ENCODE data around the gene FTCD. TPM values are rescaled to one million over a fixed set of nuclear protein-coding genes. Genes with fewer than 3 reads are reported as not detected.

Gene FTCD
- total RNA-seq, 6 experiments from 2014 or later = 141 to 668 (median 417) TPM

DNA sequence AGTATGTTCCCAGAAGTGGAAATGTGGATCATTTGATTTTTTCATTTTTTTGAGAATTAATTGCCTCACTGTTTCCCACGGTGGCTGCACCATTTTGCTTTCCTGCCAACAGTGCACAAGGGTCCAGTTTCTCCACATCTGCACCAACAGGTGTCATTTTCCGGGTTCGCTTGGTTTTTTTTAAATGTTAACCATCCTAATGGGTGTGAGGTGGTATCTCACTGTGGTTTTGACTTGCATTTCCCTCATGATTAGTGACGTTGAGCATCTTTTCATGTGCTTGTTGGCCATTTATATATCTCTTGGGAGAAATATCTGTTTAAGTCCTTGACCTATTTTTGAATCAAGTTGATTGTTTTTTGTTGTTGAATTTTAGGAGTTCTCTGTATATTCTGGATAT, 54.5 kb downstream of the FTCD start:
- 77% methylated on average over 4 of the region's 4 CpGs for WGBS (ENCODE audit: insufficient coverage, low coverage, low lambda C conversion rate, missing lambda C conversion rate)
- H3K27me3 ChIP-seq = peaks cover 3 to 8% of the 10 kb centered on the region in 2 donors
- H3K9me3 ChIP-seq = peaks cover 0 to 5% (median 0%) of the 10 kb centered on the region in 4 donors
- intact Hi-C loops (cut with DNase I) = no loop called here
- ATAC-seq (no peak), DNase-seq (no peak)
- no peak overlapping the region for H3K27ac ChIP-seq
- H3K36me3 ChIP-seq = no peaks in the 10 kb centered on the region
- TF ChIP-seq POLR2A (IDR thresholded peaks at IDR 0.05) = no peak
- TF ChIP-seq, protein P1, sequence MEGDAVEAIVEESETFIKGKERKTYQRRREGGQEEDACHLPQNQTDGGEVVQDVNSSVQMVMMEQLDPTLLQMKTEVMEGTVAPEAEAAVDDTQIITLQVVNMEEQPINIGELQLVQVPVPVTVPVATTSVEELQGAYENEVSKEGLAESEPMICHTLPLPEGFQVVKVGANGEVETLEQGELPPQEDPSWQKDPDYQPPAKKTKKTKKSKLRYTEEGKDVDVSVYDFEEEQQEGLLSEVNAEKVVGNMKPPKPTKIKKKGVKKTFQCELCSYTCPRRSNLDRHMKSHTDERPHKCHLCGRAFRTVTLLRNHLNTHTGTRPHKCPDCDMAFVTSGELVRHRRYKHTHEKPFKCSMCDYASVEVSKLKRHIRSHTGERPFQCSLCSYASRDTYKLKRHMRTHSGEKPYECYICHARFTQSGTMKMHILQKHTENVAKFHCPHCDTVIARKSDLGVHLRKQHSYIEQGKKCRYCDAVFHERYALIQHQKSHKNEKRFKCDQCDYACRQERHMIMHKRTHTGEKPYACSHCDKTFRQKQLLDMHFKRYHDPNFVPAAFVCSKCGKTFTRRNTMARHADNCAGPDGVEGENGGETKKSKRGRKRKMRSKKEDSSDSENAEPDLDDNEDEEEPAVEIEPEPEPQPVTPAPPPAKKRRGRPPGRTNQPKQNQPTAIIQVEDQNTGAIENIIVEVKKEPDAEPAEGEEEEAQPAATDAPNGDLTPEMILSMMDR (IDR thresholded peaks at IDR 0.05) = no peak
- H3K4me1 ChIP-seq = no peaks in the 10 kb centered on the region
- H3K4me3 ChIP-seq = no peak overlapping the region

DNA sequence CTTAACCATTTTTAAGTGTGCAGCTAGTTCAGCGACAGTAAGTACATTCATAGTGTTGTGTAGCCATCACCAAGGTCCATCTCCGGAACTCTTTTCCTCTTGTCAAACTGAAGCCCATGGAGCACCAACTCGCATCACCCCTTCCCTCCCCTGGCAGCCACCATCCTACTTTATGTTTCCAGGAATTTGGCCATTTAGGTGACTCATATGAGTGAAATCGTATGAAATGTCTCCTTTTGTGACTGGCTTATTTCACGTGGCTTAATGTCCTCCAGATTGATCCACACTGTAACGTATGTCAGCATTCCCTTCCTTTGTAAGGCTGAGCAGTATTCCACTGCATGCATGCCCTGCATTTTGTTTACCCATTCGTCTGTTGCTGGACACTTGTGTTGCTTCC, 55.0 kb downstream of the FTCD start:
- intact Hi-C loops (cut with DNase I) = no loop called here
- TF ChIP-seq, protein P1 (IDR thresholded peaks at IDR 0.05) = no peak
- TF ChIP-seq POLR2A (IDR thresholded peaks at IDR 0.05) = no peak
- Histone ChIP-seq H3K4me3 (no peak overlapping the region), H3K4me1 (no peaks in the 10 kb centered on the region), H3K9me3 (peaks cover 0 to 5% (median 0%) of the 10 kb centered on the region in 4 donors), H3K36me3 (no peaks in the 10 kb centered on the region), H3K27me3 (peaks cover 3 to 8% of the 10 kb centered on the region in 2 donors), H3K27ac (no peak overlapping the region)
- 39% methylated on average over 7 of the region's 7 CpGs for WGBS (ENCODE audit: insufficient coverage, low coverage, low lambda C conversion rate, missing lambda C conversion rate)
- ATAC-seq (no peak), DNase-seq (no peak)

DNA sequence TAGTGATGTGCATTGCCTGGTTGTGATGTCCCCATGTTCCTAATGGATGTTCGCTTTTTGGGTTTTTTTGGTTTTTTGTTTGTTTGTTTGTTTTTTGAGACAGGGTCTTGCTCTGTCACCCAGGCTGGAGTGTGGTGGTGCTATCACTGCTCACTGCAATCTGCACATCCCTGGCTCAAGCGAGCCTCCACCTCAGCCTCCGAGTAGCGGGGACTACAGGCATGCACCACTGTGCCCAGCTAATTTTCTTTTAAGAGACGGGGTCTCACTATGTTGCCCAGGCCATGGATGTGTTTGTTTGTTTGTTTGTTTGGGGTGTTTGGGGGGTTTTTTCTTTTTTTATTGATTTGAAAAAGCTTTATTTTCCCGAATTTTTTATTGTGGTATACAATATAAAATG, 55.4 kb downstream of the FTCD start:
- intact Hi-C loops (cut with DNase I) = no loop called here
- DNase-seq (no peak), ATAC-seq (no peak)
- 73% methylated on average over 4 of the region's 6 CpGs for WGBS (ENCODE audit: insufficient coverage, low coverage, low lambda C conversion rate, missing lambda C conversion rate)
- Histone ChIP-seq H3K4me1 (no peaks in the 10 kb centered on the region), H3K4me3 (no peak overlapping the region), H3K27ac (no peak overlapping the region), H3K9me3 (peaks cover 0 to 5% (median 0%) of the 10 kb centered on the region in 4 donors), H3K27me3 (peaks cover 3 to 8% of the 10 kb centered on the region in 2 donors), H3K36me3 (no peaks in the 10 kb centered on the region)
- TF ChIP-seq POLR2A (IDR thresholded peaks at IDR 0.05) = no peak
- TF ChIP-seq, protein P1 (IDR thresholded peaks at IDR 0.05) = no peak

DNA sequence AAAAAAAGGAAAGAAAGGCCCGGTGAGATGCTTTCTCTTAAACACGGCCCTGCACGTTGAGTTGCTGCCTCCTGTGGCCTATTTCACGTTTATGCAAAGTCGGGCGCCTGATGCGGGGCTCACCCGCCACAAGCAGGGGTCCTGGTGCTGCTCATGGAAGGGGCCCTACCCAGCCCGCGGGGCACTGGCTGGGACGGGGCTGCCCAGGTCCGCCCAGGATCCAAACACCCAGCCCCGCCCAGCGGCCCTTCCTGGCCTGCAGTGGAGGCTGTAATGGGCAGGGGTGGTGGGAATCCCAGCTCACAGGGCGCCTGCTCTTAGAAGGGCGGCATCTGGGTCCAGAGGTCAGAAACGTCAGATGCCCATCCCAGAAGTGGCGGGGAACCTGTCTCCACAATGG, 55.9 kb downstream of the FTCD start:
- Histone ChIP-seq H3K4me3 (peak overlapping the region in 2 of 3 donors; percentile 11 to 48), H3K36me3 (no peaks in the 10 kb centered on the region), H3K9me3 (peaks cover 0 to 5% (median 0%) of the 10 kb centered on the region in 4 donors), H3K4me1 (no peaks in the 10 kb centered on the region), H3K27me3 (peaks cover 3 to 8% of the 10 kb centered on the region in 2 donors), H3K27ac (no peak overlapping the region)
- DNase-seq = peak in 2 of 3 donors; percentile 21 to 56
- intact Hi-C loops (cut with DNase I) = no loop called here
- WGBS (ENCODE audit: insufficient coverage, low coverage, low lambda C conversion rate, missing lambda C conversion rate) = 10% methylated on average over 5 of the region's 18 CpGs
- ATAC-seq = peak in 2 of 4 donors; percentile 7 to 26
- TF ChIP-seq, protein P1 (IDR thresholded peaks at IDR 0.05) = no peak
- TF ChIP-seq POLR2A (IDR thresholded peaks at IDR 0.05) = no peak

Measured in right lobe of liver (tissue), 6 donors.